ENCODE measurements around the gene CELF6.

The CELF6 gene

GRCh38 chr15:72265031-72265430, 54.9 kb downstream of the CELF6 start:
- WGBS (ENCODE audit: insufficient coverage), result 100% methylated on average over 3 of the region's 5 CpGs
- DNase-seq, result no peak
- POLR2A ChIA-PET, result no interaction called here
- Histone ChIP-seq H3K27me3 (replicated peaks in 2 of 5; ENCODE audit: control insufficient read depth in 4 of 5, insufficient read depth in 5 of 5, low read length in 4 of 5) (no peaks in the 10 kb centered on the region), H3K4me3 (ENCODE audit: control insufficient read depth in 1 of 7, extremely low read depth in 1 of 7, insufficient read depth in 4 of 7, low read depth in 2 of 7, low read length in 6 of 7) (no peak overlapping the region), H3K4me1 (ENCODE audit: control extremely low read depth in 1 of 4, control insufficient read depth in 4 of 4, insufficient read depth in 4 of 4, low read length in 3 of 4) (no peaks in the 10 kb centered on the region), H3K36me3 (ENCODE audit: control insufficient read depth in 4 of 4, insufficient read depth in 4 of 4, low read length in 3 of 4) (peaks cover 42 to 83% (median 62%) of the 10 kb centered on the region in 4 experiments), H3K9me3 (ENCODE audit: control extremely low read depth in 1 of 5, control insufficient read depth in 4 of 5, insufficient read depth in 2 of 5, low read depth in 1 of 5, low read length in 4 of 5) (no peaks in the 10 kb centered on the region), H3K27ac (ENCODE audit: insufficient read depth in 1 of 2, low read depth in 1 of 2, low read length in 2 of 2, poor library complexity in 1 of 2, severe bottlenecking in 2 of 2) (no peak overlapping the region)
- CTCF ChIA-PET, result interaction anchor here (0.8 to 1.0 kb wide), 2 partner anchors 8 to 13 kb away, joined by 3 read pairs; no protein-coding TSS in a partner anchor

- 93% methylated on average over 3 of the region's 10 CpGs for WGBS (ENCODE audit: insufficient coverage)
- no peak for DNase-seq
- ChIA-PET POLR2A (no interaction called here), CTCF (no interaction called here)
- peaks cover 0 to 5% (median 0%) of the 10 kb centered on the region in 4 experiments for H3K4me1 ChIP-seq (ENCODE audit: control extremely low read depth in 1 of 4, control insufficient read depth in 4 of 4, insufficient read depth in 4 of 4, low read length in 3 of 4)
- no peaks in the 10 kb centered on the region for H3K27me3 ChIP-seq (replicated peaks in 2 of 5; ENCODE audit: control insufficient read depth in 4 of 5, insufficient read depth in 5 of 5, low read length in 4 of 5)
- no peak overlapping the region for H3K27ac ChIP-seq (ENCODE audit: insufficient read depth in 1 of 2, low read depth in 1 of 2, low read length in 2 of 2, poor library complexity in 1 of 2, severe bottlenecking in 2 of 2)
- H3K36me3 ChIP-seq (ENCODE audit: control insufficient read depth in 4 of 4, insufficient read depth in 4 of 4, low read length in 3 of 4), result peaks cover 31 to 85% (median 61%) of the 10 kb centered on the region in 4 experiments
- H3K4me3 ChIP-seq (ENCODE audit: control insufficient read depth in 1 of 7, extremely low read depth in 1 of 7, insufficient read depth in 4 of 7, low read depth in 2 of 7, low read length in 6 of 7), result no peak overlapping the region
- no peaks in the 10 kb centered on the region for H3K9me3 ChIP-seq (ENCODE audit: control extremely low read depth in 1 of 5, control insufficient read depth in 4 of 5, insufficient read depth in 2 of 5, low read depth in 1 of 5, low read length in 4 of 5)
Measured at GRCh38 chr15:72252663-72253299, 67.2 kb downstream of the CELF6 start.

- no peak overlapping the region for H3K27ac ChIP-seq (ENCODE audit: insufficient read depth in 1 of 2, low read depth in 1 of 2, low read length in 2 of 2, poor library complexity in 1 of 2, severe bottlenecking in 2 of 2)
- H3K36me3 ChIP-seq (ENCODE audit: control insufficient read depth in 4 of 4, insufficient read depth in 4 of 4, low read length in 3 of 4), result peaks cover 23 to 69% (median 48%) of the 10 kb centered on the region in 4 experiments
- H3K27me3 ChIP-seq (replicated peaks in 2 of 5; ENCODE audit: control insufficient read depth in 4 of 5, insufficient read depth in 5 of 5, low read length in 4 of 5), result no peaks in the 10 kb centered on the region
- DNase-seq, result no peak
- WGBS (ENCODE audit: insufficient coverage), result 83% methylated on average over 2 of the region's 3 CpGs
- H3K9me3 ChIP-seq (ENCODE audit: control extremely low read depth in 1 of 5, control insufficient read depth in 4 of 5, insufficient read depth in 2 of 5, low read depth in 1 of 5, low read length in 4 of 5), result no peaks in the 10 kb centered on the region
- ChIA-PET POLR2A (no interaction called here), CTCF (no interaction called here)
- no peak overlapping the region for H3K4me3 ChIP-seq (ENCODE audit: control insufficient read depth in 1 of 7, extremely low read depth in 1 of 7, insufficient read depth in 4 of 7, low read depth in 2 of 7, low read length in 6 of 7)
- H3K4me1 ChIP-seq (ENCODE audit: control extremely low read depth in 1 of 4, control insufficient read depth in 4 of 4, insufficient read depth in 4 of 4, low read length in 3 of 4), result peaks cover 0 to 5% (median 0%) of the 10 kb centered on the region in 4 experiments
Measured at GRCh38 chr15:72249142-72249810, 70.7 kb downstream of the CELF6 start.

GRCh38 chr15:72248514-72248913, 71.4 kb downstream of the CELF6 start:
- Histone ChIP-seq H3K36me3 (ENCODE audit: control insufficient read depth in 4 of 4, insufficient read depth in 4 of 4, low read length in 3 of 4) (peaks cover 24 to 69% (median 46%) of the 10 kb centered on the region in 4 experiments), H3K4me3 (ENCODE audit: control insufficient read depth in 1 of 7, extremely low read depth in 1 of 7, insufficient read depth in 4 of 7, low read depth in 2 of 7, low read length in 6 of 7) (no peak overlapping the region), H3K27me3 (replicated peaks in 2 of 5; ENCODE audit: control insufficient read depth in 4 of 5, insufficient read depth in 5 of 5, low read length in 4 of 5) (no peaks in the 10 kb centered on the region), H3K4me1 (ENCODE audit: control extremely low read depth in 1 of 4, control insufficient read depth in 4 of 4, insufficient read depth in 4 of 4, low read length in 3 of 4) (peaks cover 0 to 5% (median 0%) of the 10 kb centered on the region in 4 experiments), H3K9me3 (ENCODE audit: control extremely low read depth in 1 of 5, control insufficient read depth in 4 of 5, insufficient read depth in 2 of 5, low read depth in 1 of 5, low read length in 4 of 5) (no peaks in the 10 kb centered on the region), H3K27ac (ENCODE audit: insufficient read depth in 1 of 2, low read depth in 1 of 2, low read length in 2 of 2, poor library complexity in 1 of 2, severe bottlenecking in 2 of 2) (no peak overlapping the region)
- WGBS (ENCODE audit: insufficient coverage), result 100% methylated on average over 1 of the region's 1 CpG
- ChIA-PET CTCF (no interaction called here), POLR2A (interaction anchor here (0.6 kb wide), 1 partner anchor 1431 kb away, joined by 3 read pairs; no protein-coding TSS in a partner anchor)
- no peak for DNase-seq

- CTCF ChIA-PET, result interaction anchor here (1.9 kb wide), 1 partner anchor 45 kb away, joined by 4 read pairs; no protein-coding TSS in a partner anchor
- Histone ChIP-seq H3K4me3 (ENCODE audit: control insufficient read depth in 1 of 7, extremely low read depth in 1 of 7, insufficient read depth in 4 of 7, low read depth in 2 of 7, low read length in 6 of 7) (no peak overlapping the region), H3K36me3 (ENCODE audit: control insufficient read depth in 4 of 4, insufficient read depth in 4 of 4, low read length in 3 of 4) (peaks cover 7 to 56% (median 48%) of the 10 kb centered on the region in 4 experiments), H3K27me3 (replicated peaks in 2 of 5; ENCODE audit: control insufficient read depth in 4 of 5, insufficient read depth in 5 of 5, low read length in 4 of 5) (no peaks in the 10 kb centered on the region), H3K4me1 (ENCODE audit: control extremely low read depth in 1 of 4, control insufficient read depth in 4 of 4, insufficient read depth in 4 of 4, low read length in 3 of 4) (peaks cover 0 to 11% (median 3%) of the 10 kb centered on the region in 4 experiments), H3K27ac (ENCODE audit: insufficient read depth in 1 of 2, low read depth in 1 of 2, low read length in 2 of 2, poor library complexity in 1 of 2, severe bottlenecking in 2 of 2) (peak overlapping the region in 1 of 2 experiments; percentile 17), H3K9me3 (ENCODE audit: control extremely low read depth in 1 of 5, control insufficient read depth in 4 of 5, insufficient read depth in 2 of 5, low read depth in 1 of 5, low read length in 4 of 5) (no peaks in the 10 kb centered on the region)
- POLR2A ChIA-PET, result no interaction called here
- DNase-seq, result no peak
- 100% methylated on average over 2 of the region's 2 CpGs for WGBS (ENCODE audit: insufficient coverage)
Measured at GRCh38 chr15:72242775-72243370, 77.1 kb downstream of the CELF6 start.

- peaks cover 7 to 48% (median 42%) of the 10 kb centered on the region in 4 experiments for H3K36me3 ChIP-seq (ENCODE audit: control insufficient read depth in 4 of 4, insufficient read depth in 4 of 4, low read length in 3 of 4)
- peaks cover 5 to 30% (median 19%) of the 10 kb centered on the region in 4 experiments for H3K4me1 ChIP-seq (ENCODE audit: control extremely low read depth in 1 of 4, control insufficient read depth in 4 of 4, insufficient read depth in 4 of 4, low read length in 3 of 4)
- ChIA-PET CTCF (interaction anchor here (1.1 to 2.3 kb wide), 3 partner anchors 13 to 41 kb away, joined by 3 to 7 read pairs (median 7); no protein-coding TSS in a partner anchor), POLR2A (no interaction called here)
- no peaks in the 10 kb centered on the region for H3K27me3 ChIP-seq (replicated peaks in 2 of 5; ENCODE audit: control insufficient read depth in 4 of 5, insufficient read depth in 5 of 5, low read length in 4 of 5)
- no peak overlapping the region for H3K27ac ChIP-seq (ENCODE audit: insufficient read depth in 1 of 2, low read depth in 1 of 2, low read length in 2 of 2, poor library complexity in 1 of 2, severe bottlenecking in 2 of 2)
- no peak for DNase-seq
- H3K9me3 ChIP-seq (ENCODE audit: control extremely low read depth in 1 of 5, control insufficient read depth in 4 of 5, insufficient read depth in 2 of 5, low read depth in 1 of 5, low read length in 4 of 5), result no peaks in the 10 kb centered on the region
- H3K4me3 ChIP-seq (ENCODE audit: control insufficient read depth in 1 of 7, extremely low read depth in 1 of 7, insufficient read depth in 4 of 7, low read depth in 2 of 7, low read length in 6 of 7), result no peak overlapping the region
Measured at GRCh38 chr15:72239652-72240051, 80.3 kb downstream of the CELF6 start.
